Measurements from ENCODE around the gene TTLL1.

- no peak for TF ChIP-seq FOXO4 (CRISPR knock-in tag; IDR thresholded peaks at IDR 0.05)
- no peak for TF ChIP-seq STAT6 (CRISPR knock-in tag; IDR thresholded peaks at IDR 0.05)
- no peak for TF ChIP-seq EGR1 (conservative IDR thresholded peaks at IDR 0.05)
- TF ChIP-seq ETV6 (IDR thresholded peaks at IDR 0.05; ENCODE audit: borderline replicate concordance in 1 of 2, low read depth in 2 of 2, low read length in 1 of 2): no peak
- no peak for TF ChIP-seq ETV6 (CRISPR knock-in tag; IDR thresholded peaks at IDR 0.05; ENCODE audit: borderline replicate concordance)
Observed at GRCh38 chr22:43057641-43058040, 31.6 kb downstream of the TTLL1 start.

Measured in K562 (cell line).